Trophoblast cell (in vitro differentiated cells and primary cell): ENCODE data around the gene INO80. TPM values are rescaled to one million over a fixed set of nuclear protein-coding genes. Genes with fewer than 3 reads are reported as not detected.
A peak's percentile ranks its signal among the peaks of the same experiment; 100 is the strongest.

ENCODE experiments used
- DNase-seq, 2 donors: peaks; one replicate each; pipeline ENCODE4 v3.0.0-alpha.2; 2016
- H2AFZ ChIP-seq: 2 replicates; pipeline ENCODE4 v1.6.1; 2013; ENCODE audit warnings: low read length, moderate library complexity, mild to moderate bottlenecking; ENCODE audit not compliant: insufficient read depth, poor library complexity
- H2AK5ac ChIP-seq: 2 replicates; pipeline ENCODE4 v1.6.1; 2013; ENCODE audit warnings: mild to moderate bottlenecking, low read length
- H2BK120ac ChIP-seq: 2 replicates; pipeline ENCODE4 v1.6.1; 2013; ENCODE audit warnings: low read length, mild to moderate bottlenecking, moderate library complexity; ENCODE audit not compliant: insufficient read depth, poor library complexity
- H2BK12ac ChIP-seq: 2 replicates; pipeline ENCODE4 v1.6.1; 2013; ENCODE audit warnings: mild to moderate bottlenecking, low read length, moderate library complexity
- H2BK5ac ChIP-seq: 2 replicates; pipeline ENCODE4 v1.6.1; 2013; ENCODE audit warnings: low read length, low read depth, moderate library complexity, mild to moderate bottlenecking; ENCODE audit not compliant: poor library complexity
- H3K14ac ChIP-seq: 2 replicates; pipeline ENCODE4 v1.6.1; 2013; ENCODE audit warnings: mild to moderate bottlenecking, low read length
- H3K18ac ChIP-seq: 2 replicates; pipeline ENCODE4 v1.6.1; 2013; ENCODE audit warnings: mild to moderate bottlenecking, low read length
- H3K23ac ChIP-seq: 2 replicates; pipeline ENCODE4 v1.6.1; 2013; ENCODE audit warnings: low read length
- H3K27ac ChIP-seq: 2 replicates; pipeline ENCODE4 v1.5.1; 2013; ENCODE audit warnings: low read depth, mild to moderate bottlenecking, inconsistent platforms, low read length, moderate library complexity
- H3K27me3 ChIP-seq: 2 replicates; pipeline ENCODE4 v1.6.1; 2013; ENCODE audit warnings: inconsistent platforms, mild to moderate bottlenecking, low read length, moderate library complexity; ENCODE audit not compliant: insufficient read depth
- H3K36me3 ChIP-seq, 2 experiments: 1 replicate in 1 of 2; 2 replicates in 1 of 2; pipeline ENCODE4 v1.6.1; 2013; ENCODE audit warnings: low read length in 2 of 2, mild to moderate bottlenecking in 2 of 2, moderate library complexity in 1 of 2; ENCODE audit not compliant: insufficient read depth in 2 of 2, control insufficient read depth in 1 of 2
- H3K4ac ChIP-seq: 2 replicates; pipeline ENCODE4 v1.6.1; 2013; ENCODE audit warnings: low read depth, mild to moderate bottlenecking, low read length, moderate library complexity
- H3K4me1 ChIP-seq, 2 experiments: 1 replicate in 1 of 2; 2 replicates in 1 of 2; pipeline ENCODE4 v1.6.1; 2013; ENCODE audit warnings: low read length in 2 of 2, mild to moderate bottlenecking in 2 of 2, moderate library complexity in 1 of 2; ENCODE audit not compliant: insufficient read depth in 2 of 2, control insufficient read depth in 1 of 2
- H3K4me2 ChIP-seq: 2 replicates; pipeline ENCODE4 v1.6.1; 2013; ENCODE audit warnings: inconsistent platforms, mild to moderate bottlenecking, low read length, moderate library complexity
- H3K4me3 ChIP-seq: 2 replicates; pipeline ENCODE4 v1.5.1; 2013; ENCODE audit warnings: mild to moderate bottlenecking, low read depth, low read length, inconsistent platforms
- H3K79me1 ChIP-seq: one replicate; pipeline ENCODE4 v1.6.1; 2013; ENCODE audit warnings: low read length
- H3K79me2 ChIP-seq: 2 replicates; pipeline ENCODE4 v1.6.1; 2013; ENCODE audit warnings: low read length, mild to moderate bottlenecking; ENCODE audit not compliant: control insufficient read depth, insufficient read depth, poor library complexity
- H3K9ac ChIP-seq: 2 replicates; pipeline ENCODE4 v1.6.1; 2013; ENCODE audit warnings: mild to moderate bottlenecking, low read length
- H3K9me3 ChIP-seq: 2 replicates; pipeline ENCODE4 v1.6.1; 2013; ENCODE audit warnings: low read depth, mild to moderate bottlenecking, control low read depth, inconsistent platforms, low read length; ENCODE audit not compliant: insufficient read depth
- H4K12ac ChIP-seq: 2 replicates; pipeline ENCODE4 v1.6.1; 2013; ENCODE audit warnings: low read depth, mild to moderate bottlenecking, low read length, moderate library complexity
- H4K8ac ChIP-seq: 2 replicates; pipeline ENCODE4 v1.6.1; 2013; ENCODE audit warnings: low read depth, mild to moderate bottlenecking, low read length, moderate library complexity
- H4K91ac ChIP-seq: one replicate; pipeline ENCODE4 v1.6.1; 2013; ENCODE audit warnings: low read depth, mild to moderate bottlenecking, low read length, moderate library complexity
- WGBS: extraction: QIAGEN DNeasy Blood & Tissue Kit; methylation state at CpG from one replicate; pipeline ENCODE4 v1.1.7; 2013; ENCODE audit warnings: missing lambda C conversion rate; ENCODE audit not compliant: insufficient read length, insufficient coverage; ENCODE audit errors: extremely low coverage; 5-methylcytosine and 5-hydroxymethylcytosine counted together
- polyA plus RNA-seq: library from polyadenylated mRNA; stranded (reverse); fragments of 200-250 nt; gene quantifications from 2 replicates; pipeline ENCODE4 v1.2.3, GENCODE V29; 2013

The INO80 gene
- polyA plus RNA-seq, result 12.9 and 13.2 TPM in 2 replicates

GRCh38 chr15:41116116-41116961 is at the start of gene INO80:
Gene INO80 (minus strand): TSS chr15:41116280. CDS start chr15:41096310, 19,970 bp downstream.
- Histone ChIP-seq H3K4me1 (peaks cover 2 to 5% of the 10 kb centered on the region in 2 experiments), H3K27me3 (no peaks in the 10 kb centered on the region), H3K79me1 (peaks cover 13% of the 10 kb centered on the region), H3K9ac (peak within 1 kb of the TSS; percentile 99), H3K9me3 (no peaks in the 10 kb centered on the region), H3K18ac (peak within 1 kb of the TSS; percentile 100), H3K79me2 (peaks cover 12% of the 10 kb centered on the region), H3K4me2 (peak within 1 kb of the TSS; percentile 87), H2BK12ac (peak within 1 kb of the TSS; percentile 99), H2BK5ac (peak within 1 kb of the TSS; percentile 100), H3K36me3 (peaks cover 0 to 3% of the 10 kb centered on the region in 2 experiments), H4K12ac (peak within 1 kb of the TSS; percentile 100), H3K4ac (peak within 1 kb of the TSS; percentile 99), H2AK5ac (peak within 1 kb of the TSS; percentile 77), H2BK120ac (peak within 1 kb of the TSS; percentile 100), H3K14ac (peak within 1 kb of the TSS; percentile 100), H4K91ac (peak within 1 kb of the TSS; percentile 100), H3K27ac (peak within 1 kb of the TSS; percentile 100), H3K4me3 (peak within 1 kb of the TSS; percentile 98), H2AFZ (peak within 1 kb of the TSS; percentile 100), H4K8ac (peak within 1 kb of the TSS; percentile 100), H3K23ac (no peak within 1 kb of the TSS)
- WGBS, result no CpG with 5 or more reads among the region's 64 CpGs
- peak; percentile 99 to 100 for DNase-seq

GRCh38 chr15:41161736-41162135 is 45.7 kb upstream of the INO80 start:
- Histone ChIP-seq H3K79me1 (no peaks in the 10 kb centered on the region), H2AFZ (no peak overlapping the region), H3K9me3 (no peaks in the 10 kb centered on the region), H2AK5ac (no peak overlapping the region), H2BK5ac (no peak overlapping the region), H4K91ac (no peak overlapping the region), H3K18ac (no peak overlapping the region), H2BK12ac (no peak overlapping the region), H4K12ac (no peak overlapping the region), H3K4me1 (no peaks in the 10 kb centered on the region), H3K36me3 (no peaks in the 10 kb centered on the region), H3K4me2 (no peak overlapping the region), H3K4me3 (no peak overlapping the region), H3K27ac (no peak overlapping the region), H3K27me3 (no peaks in the 10 kb centered on the region), H3K14ac (no peak overlapping the region), H3K9ac (no peak overlapping the region), H3K4ac (no peak overlapping the region), H2BK120ac (no peak overlapping the region), H4K8ac (no peak overlapping the region), H3K79me2 (no peaks in the 10 kb centered on the region), H3K23ac (no peak overlapping the region)
- DNase-seq, result no peak
- WGBS, result no CpG with 5 or more reads among the region's 1 CpG

GRCh38 chr15:41161336-41161735 is 45.3 kb upstream of the INO80 start:
- DNase-seq, result no peak
- Histone ChIP-seq H3K4me2 (no peak overlapping the region), H2BK12ac (no peak overlapping the region), H3K36me3 (no peaks in the 10 kb centered on the region), H3K4me3 (no peak overlapping the region), H2AFZ (no peak overlapping the region), H3K14ac (no peak overlapping the region), H3K4me1 (no peaks in the 10 kb centered on the region), H2BK5ac (no peak overlapping the region), H3K79me2 (no peaks in the 10 kb centered on the region), H3K18ac (no peak overlapping the region), H2BK120ac (no peak overlapping the region), H3K27me3 (no peaks in the 10 kb centered on the region), H4K8ac (no peak overlapping the region), H4K12ac (no peak overlapping the region), H4K91ac (no peak overlapping the region), H2AK5ac (no peak overlapping the region), H3K4ac (no peak overlapping the region), H3K9ac (no peak overlapping the region), H3K9me3 (no peaks in the 10 kb centered on the region), H3K23ac (no peak overlapping the region), H3K27ac (no peak overlapping the region), H3K79me1 (no peaks in the 10 kb centered on the region)
- whole genome bisulfite sequencing, result no CpG with 5 or more reads among the region's 6 CpGs

GRCh38 chr15:41160639-41161315 is 44.7 kb upstream of the INO80 start:
- H3K27me3 ChIP-seq, result no peaks in the 10 kb centered on the region
- H2BK5ac ChIP-seq, result no peak overlapping the region
- no peak for DNase-seq
- no peaks in the 10 kb centered on the region for H3K4me1 ChIP-seq
- H2BK120ac ChIP-seq, result no peak overlapping the region
- H3K4me2 ChIP-seq, result no peak overlapping the region
- no peak overlapping the region for H3K23ac ChIP-seq
- no peak overlapping the region for H4K91ac ChIP-seq
- no CpG with 5 or more reads among the region's 15 CpGs for WGBS
- no peak overlapping the region for H2AK5ac ChIP-seq
- H3K4ac ChIP-seq, result no peak overlapping the region
- H3K14ac ChIP-seq, result no peak overlapping the region
- H3K9ac ChIP-seq, result no peak overlapping the region
- no peaks in the 10 kb centered on the region for H3K36me3 ChIP-seq
- no peak overlapping the region for H4K12ac ChIP-seq
- H3K9me3 ChIP-seq, result no peaks in the 10 kb centered on the region
- H4K8ac ChIP-seq, result no peak overlapping the region
- no peaks in the 10 kb centered on the region for H3K79me1 ChIP-seq
- no peak overlapping the region for H3K18ac ChIP-seq
- H3K79me2 ChIP-seq, result no peaks in the 10 kb centered on the region
- no peak overlapping the region for H3K27ac ChIP-seq
- no peak overlapping the region for H2AFZ ChIP-seq
- no peak overlapping the region for H2BK12ac ChIP-seq
- no peak overlapping the region for H3K4me3 ChIP-seq
